ENCODE measurements around the gene CENPT. TPM values are rescaled to one million over a fixed set of nuclear protein-coding genes. Genes with fewer than 3 reads are reported as not detected.

Gene CENPT
- total RNA-seq, 4 donors from 2014 or later, result 77.6 to 205 (median 106) TPM

DNA sequence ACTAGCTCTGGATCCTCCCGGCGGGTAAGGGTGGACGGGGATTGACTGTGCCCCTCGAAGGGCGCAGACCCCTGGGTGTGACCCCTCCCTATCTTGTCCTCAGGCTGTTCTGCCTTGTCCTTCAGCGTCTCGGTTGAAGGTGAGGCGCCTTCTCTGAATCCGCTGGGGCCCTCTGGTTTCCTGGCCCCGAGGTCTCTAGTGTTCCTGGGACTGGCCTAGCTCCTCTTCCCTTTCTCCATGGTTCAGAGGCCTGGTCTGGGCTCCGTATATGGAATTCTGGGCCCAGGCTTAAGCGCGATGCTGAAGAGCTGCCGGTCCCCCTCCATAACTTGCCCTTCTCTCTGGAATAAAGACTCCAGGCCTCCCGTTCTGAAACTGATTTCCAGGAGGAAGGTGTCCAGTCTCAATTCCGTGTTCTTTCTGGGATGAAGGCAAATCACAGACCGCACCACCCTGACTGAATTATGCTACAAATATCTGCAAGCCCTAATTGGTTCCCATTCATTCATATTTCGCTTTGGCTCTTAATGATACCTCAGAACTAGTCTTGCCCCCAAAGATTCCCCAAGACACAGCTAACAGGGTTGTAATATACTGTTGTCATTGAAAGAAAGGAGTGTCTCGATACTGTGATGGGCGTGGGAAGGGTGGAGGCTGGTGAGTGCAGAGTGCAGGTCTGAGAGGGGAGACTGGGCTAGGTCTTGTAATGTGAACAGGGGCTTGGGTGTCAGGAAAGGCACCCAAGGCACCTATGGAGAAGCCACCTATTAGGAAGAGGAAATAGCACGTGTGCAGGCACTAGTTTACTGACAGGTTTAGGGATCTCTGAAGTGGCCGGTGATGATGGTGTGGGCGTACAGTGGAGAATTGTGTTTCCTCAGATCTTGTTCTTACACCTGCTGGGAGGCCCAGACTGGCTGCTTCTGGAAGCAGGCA lies 26.2 kb upstream of the CENPT start:
- intact Hi-C loops (cut with DNase I; ENCODE audit: low total_unique reads), result no loop called here
- H3K4me3 ChIP-seq (ENCODE audit: low read depth, poor library complexity, severe bottlenecking), result peak overlapping the region; percentile 93
- no peak for DNase-seq (ENCODE audit: low spot score in 2 of 2)
- no peak for TF ChIP-seq POLR2A (IDR thresholded peaks at IDR 0.05)
- TF ChIP-seq, protein P1, sequence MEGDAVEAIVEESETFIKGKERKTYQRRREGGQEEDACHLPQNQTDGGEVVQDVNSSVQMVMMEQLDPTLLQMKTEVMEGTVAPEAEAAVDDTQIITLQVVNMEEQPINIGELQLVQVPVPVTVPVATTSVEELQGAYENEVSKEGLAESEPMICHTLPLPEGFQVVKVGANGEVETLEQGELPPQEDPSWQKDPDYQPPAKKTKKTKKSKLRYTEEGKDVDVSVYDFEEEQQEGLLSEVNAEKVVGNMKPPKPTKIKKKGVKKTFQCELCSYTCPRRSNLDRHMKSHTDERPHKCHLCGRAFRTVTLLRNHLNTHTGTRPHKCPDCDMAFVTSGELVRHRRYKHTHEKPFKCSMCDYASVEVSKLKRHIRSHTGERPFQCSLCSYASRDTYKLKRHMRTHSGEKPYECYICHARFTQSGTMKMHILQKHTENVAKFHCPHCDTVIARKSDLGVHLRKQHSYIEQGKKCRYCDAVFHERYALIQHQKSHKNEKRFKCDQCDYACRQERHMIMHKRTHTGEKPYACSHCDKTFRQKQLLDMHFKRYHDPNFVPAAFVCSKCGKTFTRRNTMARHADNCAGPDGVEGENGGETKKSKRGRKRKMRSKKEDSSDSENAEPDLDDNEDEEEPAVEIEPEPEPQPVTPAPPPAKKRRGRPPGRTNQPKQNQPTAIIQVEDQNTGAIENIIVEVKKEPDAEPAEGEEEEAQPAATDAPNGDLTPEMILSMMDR (IDR thresholded peaks at IDR 0.05), result no peak
- 9 to 14% methylated on average over 20 to 23 of the region's 23 CpGs for WGBS, 2 donors

- intact Hi-C loops (cut with DNase I; ENCODE audit: low total_unique reads), result no loop called here
- WGBS, 2 donors, result 1 to 4% methylated on average over 28 to 38 of the region's 72 CpGs
- no peak for TF ChIP-seq POLR2A (IDR thresholded peaks at IDR 0.05)
- TF ChIP-seq, protein P1 (IDR thresholded peaks at IDR 0.05), result no peak
- H3K4me3 ChIP-seq (ENCODE audit: low read depth, poor library complexity, severe bottlenecking), result peak within 1 kb of the TSS; percentile 93
- peak; percentile 67 to 95 for DNase-seq (ENCODE audit: low spot score in 2 of 2)
Observed at GRCh38 chr16:67872631-67873434, 25.3 kb upstream of the CENPT start, which contains the start of gene EDC4. Gene EDC4 (plus strand): TSS chr16:67873052. CDS start chr16:67873262, 210 bp downstream.

- H3K4me3 ChIP-seq (ENCODE audit: low read depth, poor library complexity, severe bottlenecking), result peak overlapping the region; percentile 93
- 71 to 78% methylated on average over 2 of the region's 2 CpGs for WGBS, 2 donors
- intact Hi-C loops (cut with DNase I; ENCODE audit: low total_unique reads), result no loop called here
- no peak for DNase-seq (ENCODE audit: low spot score in 2 of 2)
- no peak for TF ChIP-seq POLR2A (IDR thresholded peaks at IDR 0.05)
- TF ChIP-seq, protein P1 (IDR thresholded peaks at IDR 0.05), result no peak
Observed at GRCh38 chr16:67872131-67872630, 24.7 kb upstream of the CENPT start.

DNA sequence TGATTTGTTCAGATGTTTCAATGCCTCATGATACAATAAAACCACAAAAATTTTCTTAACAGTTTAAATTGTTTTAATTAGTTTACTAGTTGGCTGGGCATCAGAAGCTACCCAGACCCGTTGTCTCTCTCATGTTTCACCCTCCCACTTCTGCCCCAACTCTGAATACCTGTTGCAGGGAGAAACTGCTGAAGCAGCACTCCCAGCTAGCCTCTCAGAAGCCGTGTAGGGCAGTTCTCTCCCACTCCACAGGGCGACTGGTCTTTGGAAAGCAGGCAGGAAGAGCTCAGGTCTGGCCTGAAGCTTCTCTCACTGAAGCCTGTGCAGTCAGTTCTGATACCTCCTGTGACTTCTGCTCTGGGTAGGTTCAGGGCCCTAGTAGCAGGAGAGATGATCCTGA lies 23.8 kb upstream of the CENPT start:
- 61 to 63% methylated on average over 3 of the region's 3 CpGs for WGBS, 2 donors

GRCh38 chr16:67869653-67870052 lies 22.2 kb upstream of the CENPT start:
- intact Hi-C loops (cut with DNase I; ENCODE audit: low total_unique reads), result no loop called here
- WGBS, 2 donors, result 83 to 89% methylated on average over 7 of the region's 7 CpGs
- no peak overlapping the region for H3K4me3 ChIP-seq (ENCODE audit: low read depth, poor library complexity, severe bottlenecking)
- DNase-seq (ENCODE audit: low spot score in 2 of 2), result no peak
- no peak for TF ChIP-seq POLR2A (IDR thresholded peaks at IDR 0.05)
- TF ChIP-seq, protein P1 (IDR thresholded peaks at IDR 0.05), result no peak

More for the DNA sequence above, 23.8 kb upstream of the CENPT start:
- no peak for DNase-seq (ENCODE audit: low spot score in 2 of 2)
- TF ChIP-seq, protein P1 (IDR thresholded peaks at IDR 0.05), result no peak
- TF ChIP-seq POLR2A (IDR thresholded peaks at IDR 0.05), result no peak
- H3K4me3 ChIP-seq (ENCODE audit: low read depth, poor library complexity, severe bottlenecking), result no peak overlapping the region
- intact Hi-C loops (cut with DNase I; ENCODE audit: low total_unique reads), result no loop called here

Data from lower leg skin (tissue), 4 donors.